GF-D8 (cell line): Measurements from ENCODE around the gene EMP2.
"Not testable (repeated sequence)": the region's sequence is repeated elsewhere in the genome, so short reads cannot be mapped to it uniquely, and the experiment has no call there.

Experiments
- DNase-seq: peaks from one replicate; lab custom pipeline; 2025; lab: John Stamatoyannopoulos, UW

The EMP2 gene

DNA sequence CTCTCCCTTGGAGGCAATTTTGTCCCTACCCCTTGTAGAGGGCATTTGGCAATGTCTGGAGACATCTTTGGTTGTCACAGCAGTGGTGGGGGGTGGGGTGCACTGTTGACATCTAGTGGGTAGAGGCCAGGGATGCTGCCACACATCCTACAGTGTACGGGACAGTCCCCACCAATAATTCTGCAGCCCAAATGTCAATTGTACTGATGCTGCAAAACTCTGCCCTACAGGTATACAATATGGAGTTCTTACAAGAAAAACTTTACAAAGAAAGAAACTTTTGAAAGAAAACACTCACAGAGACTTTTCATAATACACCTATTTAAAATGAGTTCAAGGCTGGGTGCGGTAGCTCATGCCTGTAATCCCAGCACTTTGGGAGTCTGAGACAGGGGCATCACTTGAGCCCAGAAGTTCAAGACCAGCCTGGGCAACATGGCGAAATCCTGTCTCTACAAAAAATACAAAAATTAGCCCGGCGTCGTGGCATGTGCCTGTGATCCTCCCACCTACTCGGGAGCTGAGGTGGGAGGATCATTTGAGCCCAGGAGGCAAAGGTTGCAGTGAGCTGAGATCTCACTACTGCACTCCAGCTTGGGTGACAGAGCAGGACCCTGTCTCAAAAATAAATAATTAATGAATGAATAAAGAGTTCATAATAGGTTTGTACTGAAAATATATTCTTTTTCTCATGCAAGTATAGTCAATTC is 59.4 kb downstream of the EMP2 start:
- no peak for DNase-seq

DNA sequence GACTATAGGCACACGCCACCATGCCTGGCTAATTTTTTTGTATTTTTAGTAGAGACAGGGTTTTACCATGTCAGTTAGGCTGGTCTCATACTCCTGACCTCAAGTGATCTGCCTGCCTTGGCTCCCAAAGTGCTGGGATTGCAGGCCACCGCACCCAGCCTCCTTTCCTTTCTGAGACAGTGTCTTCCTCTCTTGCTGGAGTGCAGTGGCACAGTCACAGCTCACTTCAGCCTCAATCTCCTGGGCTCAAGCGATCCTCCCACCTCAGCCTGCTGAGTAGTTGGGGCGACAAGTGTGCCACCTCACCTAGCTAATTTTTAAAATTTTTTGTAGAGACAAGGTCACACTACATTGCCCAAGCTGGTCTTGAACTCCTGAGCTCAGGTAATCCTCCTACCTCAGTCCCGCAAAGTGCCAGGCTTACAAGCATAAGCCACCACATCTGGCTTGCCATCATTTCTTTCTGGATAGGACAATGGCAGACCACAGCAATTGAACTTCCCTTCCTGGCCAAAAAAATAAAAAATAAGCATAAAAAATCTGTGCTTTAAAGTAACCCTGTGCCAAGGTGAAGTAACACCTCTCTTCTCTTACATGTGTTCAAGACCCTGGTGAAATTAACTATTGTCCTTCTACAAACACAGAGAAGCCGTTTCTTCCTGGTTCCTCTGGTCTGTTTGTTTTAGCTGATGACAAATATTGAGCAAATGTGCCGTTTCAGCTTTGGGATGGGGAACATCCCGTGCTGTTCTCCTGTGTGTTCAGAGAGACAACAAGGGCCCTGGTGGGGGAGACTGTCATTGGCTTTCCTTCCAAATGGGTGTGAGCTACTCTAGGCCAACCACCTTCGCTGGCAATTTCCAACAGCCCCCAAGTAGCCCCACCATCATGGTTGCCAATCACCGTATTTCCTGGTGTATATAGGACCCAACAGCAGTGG is 60.2 kb downstream of the EMP2 start:
- no peak for DNase-seq

DNA sequence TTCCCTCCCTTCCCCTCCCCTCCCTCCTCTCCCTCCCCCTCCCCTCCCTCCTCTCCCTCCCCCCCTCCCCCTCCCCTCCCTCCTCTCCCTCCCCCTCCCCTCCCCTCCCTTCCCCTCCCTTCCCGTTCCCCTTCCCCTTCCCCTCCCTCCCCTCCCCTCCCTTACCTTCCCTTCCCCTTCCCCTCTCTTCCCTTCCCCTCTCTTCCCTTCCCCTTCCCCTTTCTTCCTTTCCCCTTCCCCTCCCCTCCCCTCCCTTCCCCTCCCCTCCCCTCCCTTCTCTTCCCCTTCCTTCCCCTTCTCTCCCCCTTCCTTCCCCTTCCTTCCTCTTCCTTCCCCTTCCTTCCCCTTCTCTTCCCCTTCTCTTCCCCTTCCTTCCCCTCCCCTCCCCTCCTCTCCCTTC is 61.1 kb downstream of the EMP2 start:
- DNase-seq, result no peak

DNA sequence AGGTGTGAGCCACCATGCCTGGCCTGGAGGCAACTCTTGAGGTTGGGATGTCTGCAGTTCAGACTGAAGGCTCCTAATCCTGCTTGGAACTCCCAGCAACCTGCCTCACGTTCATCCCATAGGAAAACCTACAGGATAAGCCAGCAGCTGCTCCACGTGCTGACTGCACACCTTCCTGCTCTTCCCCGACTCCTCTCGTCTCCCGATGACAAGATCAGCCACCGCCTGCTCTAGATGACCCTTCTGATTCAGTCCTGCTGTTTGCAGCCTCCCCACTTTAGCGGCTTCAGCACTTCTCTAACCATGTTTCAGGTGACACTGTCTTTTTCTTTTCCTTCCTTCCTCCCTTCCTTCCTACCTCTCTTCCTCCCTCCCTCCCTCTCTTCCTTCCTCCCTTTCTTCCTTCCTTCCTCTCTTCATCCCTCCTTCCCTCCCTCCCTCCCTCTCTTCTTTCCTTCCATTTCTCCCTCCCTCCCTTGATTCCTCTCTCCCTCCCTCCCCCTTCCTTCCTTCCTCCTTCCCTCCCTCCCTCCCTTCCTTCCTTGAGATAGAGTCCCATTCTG is 61.8 kb downstream of the EMP2 start:
- no peak for DNase-seq

DNA sequence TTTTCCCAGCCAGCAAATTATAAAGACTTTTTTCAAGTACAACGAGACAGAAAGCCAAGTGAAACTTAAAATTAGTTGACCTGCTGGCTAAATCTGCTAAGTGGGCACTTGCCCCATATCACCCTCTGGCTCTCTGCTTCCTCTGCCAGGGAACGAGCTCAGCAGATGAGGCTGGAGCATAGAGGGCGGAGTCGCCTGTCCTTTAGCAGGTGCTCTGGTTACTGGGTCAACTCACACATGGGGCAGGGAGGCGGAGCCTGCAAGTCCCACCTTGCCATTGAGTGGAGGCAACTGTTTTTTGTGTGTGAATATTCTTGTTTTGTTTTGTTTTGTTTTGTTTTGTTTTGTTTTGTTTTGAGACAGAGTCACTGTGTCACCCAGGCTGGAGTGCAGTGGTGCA is 62.5 kb downstream of the EMP2 start:
- DNase-seq, result no peak

DNA sequence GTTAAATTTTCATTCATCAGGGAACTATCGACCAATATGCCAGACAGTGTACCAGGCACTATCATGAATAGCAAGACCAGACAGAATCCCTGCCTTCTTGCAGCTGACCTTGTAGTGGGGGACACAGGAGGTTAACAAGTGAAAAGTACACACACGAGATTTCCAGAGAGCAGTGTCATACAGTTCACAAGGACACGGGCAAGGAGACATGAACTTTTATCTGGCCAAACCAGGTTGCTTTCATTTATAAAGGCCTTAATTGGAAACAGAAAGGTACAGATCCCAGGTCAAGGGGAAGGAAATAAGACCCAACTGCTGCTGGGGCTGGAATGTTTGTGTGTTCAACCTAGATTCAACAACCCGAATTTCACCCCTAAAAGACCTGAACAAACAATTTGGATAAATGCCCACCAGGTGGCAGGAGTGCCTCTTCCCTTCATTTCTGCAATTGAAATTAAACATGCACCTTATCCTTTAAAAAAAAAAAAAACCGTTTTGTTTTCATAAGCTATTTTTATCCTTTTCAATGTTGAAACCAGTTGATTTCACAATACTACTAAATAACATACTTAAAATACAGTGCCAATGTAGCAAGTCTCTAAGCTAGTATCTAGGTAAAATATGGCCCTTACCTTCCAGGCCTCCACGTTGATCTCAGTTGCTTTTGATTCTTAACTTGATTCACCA is 65.9 kb downstream of the EMP2 start:
- peak; percentile 5 for DNase-seq

DNA sequence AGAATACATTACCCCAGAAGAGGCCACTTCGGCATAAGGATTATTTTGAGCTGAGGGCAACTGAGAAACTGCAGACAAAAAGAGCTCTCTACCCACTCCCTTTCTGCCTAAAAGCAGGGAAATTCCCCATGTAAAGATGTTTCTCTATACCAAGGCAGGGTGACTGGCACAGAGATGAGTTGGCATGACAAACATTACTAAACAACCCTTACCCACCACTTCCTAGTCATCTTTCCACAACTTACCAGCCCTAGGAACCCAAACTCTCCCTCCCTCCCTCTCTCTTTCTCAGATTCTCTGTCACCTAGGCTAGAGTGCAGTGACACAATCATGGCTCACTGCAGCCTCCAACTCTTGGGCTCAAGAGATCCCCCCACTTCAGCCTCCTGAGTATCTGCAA is 68.6 kb downstream of the EMP2 start:
- no peak for DNase-seq

DNA sequence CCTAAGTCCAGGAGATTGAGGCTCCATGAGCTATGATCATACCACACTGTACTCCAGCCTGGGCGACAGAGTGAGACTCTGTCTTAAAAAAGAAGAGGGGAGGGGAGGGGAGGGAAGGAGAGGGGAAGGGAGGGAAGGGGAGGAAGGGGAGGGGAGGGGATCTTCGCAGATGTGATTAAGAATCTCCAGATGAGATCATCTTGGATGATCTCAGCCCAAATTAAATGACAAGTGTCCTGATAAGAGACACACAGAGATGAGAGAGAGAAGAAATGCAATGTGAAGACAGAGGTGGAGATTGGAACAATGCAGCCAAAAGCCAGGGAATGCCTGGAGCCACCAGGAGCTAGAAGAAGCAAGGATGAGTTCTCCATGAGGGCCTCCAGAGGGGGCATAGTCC is 70.1 kb downstream of the EMP2 start:
- DNase-seq, result no peak

DNA sequence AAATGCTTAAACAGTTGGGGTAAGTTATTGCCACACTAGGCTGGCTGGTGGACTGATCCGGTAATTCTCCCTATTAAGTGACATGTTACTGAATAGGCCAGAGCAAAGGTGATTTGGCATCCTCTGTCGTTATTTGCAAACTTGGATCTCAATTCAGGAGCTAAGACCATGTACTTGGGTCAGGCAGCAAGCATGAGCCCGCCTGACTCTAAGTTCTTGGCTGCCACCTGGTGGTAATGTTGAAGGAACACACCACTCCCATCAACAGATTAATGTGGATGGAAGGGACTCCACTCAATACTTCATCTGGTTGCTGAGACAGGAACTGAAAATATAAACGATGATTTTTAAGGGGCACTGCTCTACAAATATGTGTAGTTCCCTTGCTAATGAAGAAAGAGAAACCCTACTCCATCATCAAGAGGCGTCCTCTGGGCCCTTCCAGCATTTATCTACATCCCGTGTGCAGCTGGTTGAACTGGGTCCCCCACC is 70.8 kb downstream of the EMP2 start:
- no peak for DNase-seq

DNA sequence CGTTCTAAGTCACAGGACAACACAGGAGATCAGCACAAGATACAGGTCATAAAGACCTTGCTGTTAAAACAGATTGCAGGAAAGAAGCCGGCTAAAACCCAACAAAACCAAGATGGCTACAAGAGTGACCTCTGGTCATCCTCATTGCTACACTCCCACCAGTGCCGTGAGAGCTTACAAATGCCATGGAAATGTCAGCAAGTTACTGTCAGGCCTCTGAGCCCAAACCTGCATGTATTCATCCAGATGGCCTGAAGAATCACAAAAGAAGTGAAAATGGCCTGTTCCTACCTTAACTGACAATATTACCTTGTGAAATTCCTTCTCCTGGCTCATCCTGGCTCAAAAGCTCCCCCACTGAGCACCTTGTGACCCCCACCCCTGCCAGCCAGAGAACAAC is 75.1 kb downstream of the EMP2 start:
- not testable (repeated sequence) for DNase-seq

DNA sequence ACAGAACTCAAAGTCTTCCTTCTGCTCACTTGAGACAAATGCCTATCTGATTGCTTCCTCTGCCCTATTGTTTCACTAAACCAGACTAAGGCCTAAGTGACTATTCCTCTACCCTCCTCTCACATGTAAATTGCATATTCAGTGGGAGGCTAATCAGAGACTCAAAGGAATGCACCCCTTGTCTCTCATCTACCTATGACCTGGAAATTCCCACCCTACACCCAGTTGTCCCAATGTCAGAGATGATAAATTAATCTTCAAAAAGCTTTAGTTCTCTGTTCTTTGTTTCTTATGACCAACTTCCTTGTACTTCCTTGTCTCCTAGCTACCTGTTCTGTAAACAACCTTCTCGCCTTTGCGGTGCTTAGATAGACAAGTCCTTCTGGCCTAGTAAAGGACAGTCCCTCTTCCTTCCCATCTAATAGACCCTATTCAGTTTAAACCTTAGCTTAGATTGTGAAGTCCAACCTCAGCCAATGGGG is 76.0 kb downstream of the EMP2 start:
- no peak for DNase-seq

DNA sequence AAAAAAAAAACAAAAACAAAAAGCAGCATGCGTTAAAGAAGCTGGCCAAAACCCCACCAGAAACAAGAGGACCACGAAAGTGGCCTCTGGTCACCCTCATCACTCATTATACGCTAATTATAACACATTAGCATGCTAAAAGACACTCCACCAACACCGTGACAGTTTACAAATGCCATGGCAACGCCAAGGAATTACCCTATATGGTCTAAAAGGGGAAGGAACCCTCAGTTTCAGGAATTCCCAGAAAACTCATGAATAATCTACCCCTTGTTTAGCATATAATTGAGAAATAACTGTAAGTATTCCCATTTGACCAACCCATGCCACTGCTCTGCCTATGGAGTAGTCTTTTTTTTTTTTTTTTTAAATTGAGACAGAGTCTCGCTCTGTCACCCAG is 77.6 kb downstream of the EMP2 start:
- DNase-seq, result no peak

DNA sequence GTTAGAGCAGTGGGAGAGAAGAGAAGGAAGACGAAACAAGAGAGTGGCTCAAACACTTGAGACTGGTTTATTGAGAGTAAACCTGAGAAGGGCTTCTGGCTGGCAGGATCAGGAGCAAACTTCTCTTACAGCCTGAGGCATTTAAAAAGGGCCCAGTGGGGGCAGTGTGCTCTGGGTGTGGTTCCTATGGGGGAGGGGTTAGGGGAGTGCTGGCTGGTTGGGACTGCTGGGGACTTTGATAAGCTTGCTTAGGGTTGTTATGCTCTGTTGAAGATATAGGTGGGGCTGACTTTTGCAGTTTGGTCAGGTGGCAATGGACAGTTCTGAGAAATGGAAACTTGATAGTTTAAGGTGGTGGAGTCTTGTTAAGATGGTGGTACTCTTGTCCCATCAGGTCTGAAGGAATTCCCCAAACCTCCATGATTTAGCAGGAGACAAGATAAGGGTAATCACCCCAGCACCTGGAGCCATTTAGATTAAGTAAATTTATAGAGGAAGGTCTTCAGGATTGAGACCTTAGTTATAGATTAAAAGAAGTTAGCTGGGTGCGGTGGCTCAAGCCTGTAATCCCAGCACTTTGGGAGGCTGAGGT is 79.3 kb downstream of the EMP2 start:
- DNase-seq, result no peak

DNA sequence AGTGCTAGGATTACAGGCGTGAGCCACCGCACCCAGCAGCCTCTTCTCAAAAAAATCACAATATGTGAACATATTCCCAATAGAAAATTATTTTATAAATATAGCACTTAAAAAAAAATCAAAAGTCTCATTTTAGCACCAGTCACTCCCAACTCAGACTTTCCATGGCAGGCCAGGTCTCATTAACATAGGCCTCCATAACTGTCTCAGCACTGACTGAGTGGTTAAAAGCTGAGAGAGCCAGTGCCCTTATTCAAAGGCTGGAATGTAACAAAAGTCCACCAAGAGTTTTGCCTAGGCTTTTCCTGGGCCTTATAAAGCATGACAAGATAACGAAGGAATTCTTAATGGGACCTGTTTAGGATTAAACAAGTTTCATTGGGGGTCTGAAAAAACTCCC is 79.8 kb downstream of the EMP2 start:
- DNase-seq, result no peak

DNA sequence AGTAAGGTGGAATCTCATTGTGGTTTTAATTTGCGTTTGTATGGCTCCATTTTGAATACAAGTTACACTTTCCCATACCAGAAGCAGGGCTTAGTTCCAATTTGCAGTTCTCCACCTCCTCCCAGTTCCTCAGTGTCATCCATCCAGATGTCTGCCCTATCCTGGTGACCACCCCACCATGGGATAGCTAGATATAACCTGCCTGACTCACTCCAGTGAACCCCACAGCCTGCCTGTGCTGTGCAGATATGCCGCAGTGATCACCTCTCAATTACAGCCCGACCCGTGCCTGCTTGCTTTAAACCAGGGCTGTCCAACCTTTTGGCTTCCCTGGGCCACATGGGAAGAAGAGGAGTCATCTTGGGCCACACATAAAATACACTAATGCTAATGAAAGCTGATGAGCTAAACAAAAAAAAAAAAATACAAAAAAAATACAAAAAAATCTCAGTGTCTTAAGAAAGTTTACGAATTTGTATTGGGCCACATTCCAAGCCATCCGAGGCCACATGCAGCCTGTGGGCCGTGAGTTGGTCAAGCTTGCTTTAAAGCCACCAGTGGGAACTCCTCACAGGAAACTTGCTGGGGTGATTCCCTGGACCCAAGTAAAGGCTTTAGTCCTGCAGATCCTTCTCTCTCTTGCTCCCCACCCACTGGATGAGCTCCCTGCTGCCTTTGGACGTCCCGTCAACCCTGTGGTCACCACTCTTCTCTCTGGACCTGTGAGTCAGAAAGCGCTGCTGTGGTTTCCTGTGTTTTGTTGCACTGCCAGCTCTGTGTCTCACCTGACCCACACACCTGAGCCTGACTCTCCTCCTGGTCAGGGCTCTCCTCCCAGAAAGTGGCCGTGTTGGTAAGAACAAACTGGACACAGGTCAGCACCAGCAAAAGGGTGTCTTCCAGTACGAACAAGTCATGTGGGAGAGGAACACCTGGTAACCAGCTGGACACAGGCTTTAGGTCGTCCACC is 83.0 kb downstream of the EMP2 start:
- DNase-seq, result no peak

DNA sequence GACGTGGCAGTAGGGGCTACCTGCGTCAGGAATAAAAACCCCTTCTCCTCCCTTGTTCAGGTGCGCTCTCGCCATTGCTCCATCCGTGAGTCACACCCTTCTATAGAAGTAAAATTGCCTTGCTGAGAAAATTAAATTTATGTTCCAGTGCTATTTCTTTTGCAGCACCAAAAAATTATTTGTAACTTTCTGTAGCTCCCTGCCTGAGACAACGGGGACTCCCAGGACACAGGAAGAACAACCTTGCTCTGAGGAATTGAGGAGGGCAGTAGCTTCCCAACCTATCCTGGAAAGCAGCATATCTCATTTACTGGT is 85.4 kb downstream of the EMP2 start:
- no peak for DNase-seq

DNA sequence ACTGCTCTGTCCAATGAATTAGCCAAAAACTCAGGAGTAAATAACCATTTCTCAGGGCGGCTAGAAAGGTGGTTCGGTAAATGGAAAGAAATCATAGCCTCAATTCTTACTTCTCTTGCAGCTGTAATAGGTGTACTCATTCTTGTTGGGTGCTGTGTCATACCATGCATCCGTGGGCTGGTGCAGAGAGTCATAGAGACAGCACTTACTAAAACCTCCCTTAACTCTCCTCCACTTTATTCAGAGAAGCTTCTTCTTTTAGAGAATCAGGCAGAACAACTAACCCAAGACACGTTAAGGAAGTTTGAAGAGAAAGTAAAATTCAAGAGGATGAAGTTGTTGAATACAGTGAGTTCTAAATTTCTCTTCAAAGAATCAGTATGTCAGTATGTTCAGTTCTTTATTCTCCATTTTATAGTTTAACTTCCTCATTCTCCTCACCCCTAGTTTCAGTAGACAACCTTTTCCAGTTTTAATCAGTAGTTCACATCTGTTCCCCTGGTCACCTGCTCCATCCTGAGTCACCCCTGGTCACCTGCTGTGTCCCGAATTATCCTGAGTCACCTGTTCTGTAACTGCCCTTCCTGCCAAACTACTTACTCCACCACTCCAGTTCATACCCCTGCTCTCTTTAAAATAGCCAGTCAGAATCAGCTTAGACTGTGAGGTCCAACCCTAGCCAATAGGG is 85.9 kb downstream of the EMP2 start:
- DNase-seq, result no peak

DNA sequence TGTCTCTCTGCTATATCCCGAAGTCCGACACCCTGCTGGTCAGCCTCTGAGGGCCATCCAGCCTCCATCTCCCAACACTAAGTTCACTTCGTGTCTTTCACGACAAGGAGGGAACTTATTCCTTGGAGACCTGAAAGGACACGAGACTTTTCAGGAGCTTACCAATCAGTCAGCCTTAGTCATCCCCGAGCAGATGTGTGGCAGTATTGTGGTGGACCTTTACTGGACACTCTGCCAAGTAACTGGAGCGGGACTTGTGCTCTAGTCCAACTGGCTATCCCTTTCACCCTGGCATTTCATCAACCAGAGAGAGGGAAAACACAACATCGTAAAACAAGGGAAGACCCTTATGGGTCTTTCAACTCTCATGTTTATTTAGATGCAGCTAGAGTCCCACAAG is 87.1 kb downstream of the EMP2 start:
- DNase-seq, result no peak

DNA sequence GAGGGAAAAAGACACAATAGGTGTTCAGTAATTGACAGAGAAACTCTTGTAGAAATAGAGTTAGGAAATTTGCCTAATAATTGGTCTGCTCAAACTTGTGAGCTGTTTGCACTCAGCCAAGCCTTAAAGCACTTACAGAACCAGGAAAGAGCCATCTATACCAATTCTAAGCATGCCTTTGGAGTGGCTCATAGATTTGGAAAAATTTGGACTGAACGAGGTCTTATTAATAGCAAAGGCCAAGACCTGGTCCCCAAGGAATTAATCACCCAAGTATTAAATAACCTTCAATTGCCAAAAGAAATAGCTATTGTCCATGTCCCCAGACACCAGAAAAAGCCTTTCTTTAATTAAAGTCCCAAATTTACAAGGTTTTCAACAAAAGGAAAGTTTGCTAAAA is 90.3 kb downstream of the EMP2 start:
- no peak for DNase-seq

DNA sequence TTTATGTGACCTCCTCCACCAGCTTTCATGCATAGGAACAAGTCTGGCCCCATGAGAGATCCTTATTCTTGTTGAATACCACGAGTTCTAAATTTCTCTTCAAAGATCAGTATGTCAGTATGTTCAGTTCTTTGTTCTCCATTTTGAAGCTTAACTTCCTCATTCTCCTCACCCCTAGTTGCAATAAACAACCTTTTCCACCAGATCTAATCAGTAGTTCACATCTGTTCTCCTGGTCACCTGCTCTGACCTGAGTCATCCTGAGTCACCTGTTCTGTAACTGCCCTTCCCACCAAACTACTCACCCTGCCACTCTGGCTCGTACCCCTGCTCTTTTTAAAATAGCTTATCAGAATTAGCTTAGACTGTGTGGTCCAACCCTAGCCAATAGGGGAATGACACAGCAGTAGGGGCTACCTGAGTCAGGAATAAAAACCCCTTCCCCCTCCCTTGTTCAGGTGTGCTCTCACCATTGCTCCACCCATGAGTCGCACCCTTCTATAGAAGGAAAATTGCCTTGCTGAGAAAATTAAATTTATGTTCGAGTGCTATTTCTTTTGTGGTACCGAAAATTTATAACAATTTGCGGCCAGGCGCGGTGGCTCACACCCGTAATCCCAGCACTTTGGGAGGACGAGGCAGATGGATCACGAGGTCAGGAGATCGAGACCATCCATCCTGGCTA is 94.6 kb downstream of the EMP2 start:
- DNase-seq, result peak; percentile 69
